ENCODE data around the gene SPOCK2. TPM values are rescaled to one million over a fixed set of nuclear protein-coding genes. Genes with fewer than 3 reads are reported as not detected.
"Not testable (repeated sequence)": the region's sequence is repeated elsewhere in the genome, so short reads cannot be mapped to it uniquely, and the experiment has no call there.

SPOCK2 gene
- total RNA-seq = 187 TPM
- long read RNA-seq, partial matches to known transcripts = 8 of 363 reads
- long read RNA-seq, other reads (novel, unspliced or antisense) = 355 of 363 reads

GRCh38 chr10:72087969-72088888, at the start of gene SPOCK2:
SPOCK2 (minus strand) TSS chr10:72088551; CDS start chr10:72088328, 223 bp downstream.
- Histone ChIP-seq H3K36me3 (no peaks in the 10 kb centered on the region), H3K4me1 (peaks cover 14% of the 10 kb centered on the region), H3K27ac (peak within 1 kb of the TSS; percentile 83), H3K4me3 (peak within 1 kb of the TSS; percentile 60), H3K27me3 (peaks cover 24% of the 10 kb centered on the region), H3K9me3 (no peaks in the 10 kb centered on the region)
- TF ChIP-seq, protein P1, sequence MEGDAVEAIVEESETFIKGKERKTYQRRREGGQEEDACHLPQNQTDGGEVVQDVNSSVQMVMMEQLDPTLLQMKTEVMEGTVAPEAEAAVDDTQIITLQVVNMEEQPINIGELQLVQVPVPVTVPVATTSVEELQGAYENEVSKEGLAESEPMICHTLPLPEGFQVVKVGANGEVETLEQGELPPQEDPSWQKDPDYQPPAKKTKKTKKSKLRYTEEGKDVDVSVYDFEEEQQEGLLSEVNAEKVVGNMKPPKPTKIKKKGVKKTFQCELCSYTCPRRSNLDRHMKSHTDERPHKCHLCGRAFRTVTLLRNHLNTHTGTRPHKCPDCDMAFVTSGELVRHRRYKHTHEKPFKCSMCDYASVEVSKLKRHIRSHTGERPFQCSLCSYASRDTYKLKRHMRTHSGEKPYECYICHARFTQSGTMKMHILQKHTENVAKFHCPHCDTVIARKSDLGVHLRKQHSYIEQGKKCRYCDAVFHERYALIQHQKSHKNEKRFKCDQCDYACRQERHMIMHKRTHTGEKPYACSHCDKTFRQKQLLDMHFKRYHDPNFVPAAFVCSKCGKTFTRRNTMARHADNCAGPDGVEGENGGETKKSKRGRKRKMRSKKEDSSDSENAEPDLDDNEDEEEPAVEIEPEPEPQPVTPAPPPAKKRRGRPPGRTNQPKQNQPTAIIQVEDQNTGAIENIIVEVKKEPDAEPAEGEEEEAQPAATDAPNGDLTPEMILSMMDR (IDR thresholded peaks at IDR 0.05) = no peak
- ATAC-seq (peak; percentile 63), DNase-seq (no peak)
- intact Hi-C loops (cut with DNase I) = no loop called here

- intact Hi-C loops (cut with DNase I) = no loop called here
- ATAC-seq (no peak), DNase-seq (no peak)
- peaks cover under 1% of the 10 kb centered on the region for H3K36me3 ChIP-seq
- peaks cover 6% of the 10 kb centered on the region for H3K4me1 ChIP-seq
- H3K4me3 ChIP-seq = no peak overlapping the region
- no peak overlapping the region for H3K27ac ChIP-seq
- H3K27me3 ChIP-seq = no peaks in the 10 kb centered on the region
- H3K9me3 ChIP-seq = no peaks in the 10 kb centered on the region
- TF ChIP-seq, protein P1 (IDR thresholded peaks at IDR 0.05) = no peak
Measured at GRCh38 chr10:72137583-72137982, 49.2 kb upstream of the SPOCK2 start.

- DNase-seq; H3K27me3 ChIP-seq; H3K4me1 ChIP-seq; H3K9me3 ChIP-seq; H3K27ac ChIP-seq; H3K4me3 ChIP-seq; intact Hi-C loops (cut with DNase I); H3K36me3 ChIP-seq; ATAC-seq: not testable (repeated sequence)
Measured at GRCh38 chr10:72136225-72136624, 47.9 kb upstream of the SPOCK2 start.

- Histone ChIP-seq H3K27ac (no peak overlapping the region), H3K9me3 (no peaks in the 10 kb centered on the region), H3K4me3 (no peak overlapping the region), H3K4me1 (peaks cover 6% of the 10 kb centered on the region), H3K27me3 (no peaks in the 10 kb centered on the region), H3K36me3 (peaks cover 7% of the 10 kb centered on the region)
- TF ChIP-seq, protein P1 (IDR thresholded peaks at IDR 0.05) = no peak
- ATAC-seq = peak; percentile 57
- DNase-seq = no peak
- intact Hi-C loops (cut with DNase I) = no loop called here
Measured at GRCh38 chr10:72134785-72135767, 46.7 kb upstream of the SPOCK2 start.

- H3K9me3 ChIP-seq = no peaks in the 10 kb centered on the region
- no peak overlapping the region for H3K4me3 ChIP-seq
- H3K4me1 ChIP-seq = peaks cover 6% of the 10 kb centered on the region
- no peak overlapping the region for H3K27ac ChIP-seq
- intact Hi-C loops (cut with DNase I) = no loop called here
- DNase-seq (no peak), ATAC-seq (peak; percentile 92)
- TF ChIP-seq, protein P1 (IDR thresholded peaks at IDR 0.05) = no peak
- peaks cover 10% of the 10 kb centered on the region for H3K36me3 ChIP-seq
- no peaks in the 10 kb centered on the region for H3K27me3 ChIP-seq
Measured at GRCh38 chr10:72133517-72133916, 45.2 kb upstream of the SPOCK2 start.
